ENCODE results near the gene DNAJC18.
"Not testable (repeated sequence)": the region's sequence is repeated elsewhere in the genome, so short reads cannot be mapped to it uniquely, and the experiment has no call there.

The DNAJC18 gene

GRCh38 chr5:139401546-139401945, 37.8 kb downstream of the DNAJC18 start:
- DNase-seq: no peak

GRCh38 chr5:139399501-139400121, 39.7 kb downstream of the DNAJC18 start:
- no peak for DNase-seq

- DNase-seq: no peak
Measured at GRCh38 chr5:139397921-139398320, 41.4 kb downstream of the DNAJC18 start.

GRCh38 chr5:139396691-139397090, 42.6 kb downstream of the DNAJC18 start:
- no peak for DNase-seq

GRCh38 chr5:139395844-139396640, 43.3 kb downstream of the DNAJC18 start:
- DNase-seq: no peak

- DNase-seq: no peak
Measured at GRCh38 chr5:139394654-139395566, 44.4 kb downstream of the DNAJC18 start, which contains the start of gene PROB1. Gene PROB1, minus strand, starts transcription at chr5:139395104. Its CDS starts 23 bp downstream, at chr5:139395081.

GRCh38 chr5:139394123-139394653, 45.1 kb downstream of the DNAJC18 start:
- DNase-seq: no peak

- no peak for DNase-seq
Measured at GRCh38 chr5:139393497-139394122, 45.7 kb downstream of the DNAJC18 start.

GRCh38 chr5:139392678-139393496, 46.4 kb downstream of the DNAJC18 start:
- no peak for DNase-seq

GRCh38 chr5:139392324-139392677, 47.0 kb downstream of the DNAJC18 start:
- no peak for DNase-seq

GRCh38 chr5:139391570-139392323, 47.6 kb downstream of the DNAJC18 start:
- DNase-seq: no peak

GRCh38 chr5:139390639-139391569, 48.4 kb downstream of the DNAJC18 start:
- DNase-seq: no peak

- no peak for DNase-seq
Measured at GRCh38 chr5:139389701-139390638, 49.4 kb downstream of the DNAJC18 start, which contains the start of gene MZB1. Gene MZB1, minus strand, starts transcription at chr5:139389913. Its CDS starts 57 bp downstream, at chr5:139389856.

- DNase-seq: no peak
Measured at GRCh38 chr5:139388198-139388821, 51.0 kb downstream of the DNAJC18 start.

GRCh38 chr5:139387611-139388197, 51.6 kb downstream of the DNAJC18 start:
- no peak for DNase-seq

GRCh38 chr5:139386956-139387355, 52.4 kb downstream of the DNAJC18 start:
- not testable (repeated sequence) for DNase-seq

- no peak for DNase-seq
Measured at GRCh38 chr5:139386050-139386438, 53.3 kb downstream of the DNAJC18 start.

Data from NCI-H1694 treated with DMSO at 0.1 percent for 48 hours (cell line).